Fibroblast of lung (primary cell): ENCODE measurements around the gene ABL2. TPM values are rescaled to one million over a fixed set of nuclear protein-coding genes. Genes with fewer than 3 reads are reported as not detected.

Experiments
- DNase-seq, 2 donors: peaks; one replicate each; pipeline versions ENCODE4 v3.0.0 to v3.0.0-alpha.2; 2010; ENCODE audit warnings: low read depth in 2 of 2
- H2AFZ ChIP-seq: 2 replicates; pipeline ENCODE4 v1.5.1; 2012; ENCODE audit warnings: low read length, control low read depth, inconsistent platforms
- H3K27ac ChIP-seq: 2 replicates; pipeline ENCODE4 v1.5.1; 2011; ENCODE audit warnings: low read length, control low read depth; ENCODE audit not compliant: insufficient read depth
- H3K27me3 ChIP-seq: 2 replicates; pipeline ENCODE4 v1.5.1; 2011; ENCODE audit warnings: mild to moderate bottlenecking, low read length; ENCODE audit not compliant: control insufficient read depth, insufficient read depth
- H3K36me3 ChIP-seq: 2 replicates; pipeline ENCODE4 v1.5.1; 2011; ENCODE audit warnings: low read length; ENCODE audit not compliant: control insufficient read depth, insufficient read depth
- H3K4me1 ChIP-seq: 2 replicates; pipeline ENCODE4 v1.5.1; 2011; ENCODE audit warnings: low read length; ENCODE audit not compliant: control insufficient read depth, insufficient read depth; ENCODE audit errors: extremely low read depth
- H3K4me2 ChIP-seq: 2 replicates; pipeline ENCODE4 v1.5.1; 2011; ENCODE audit warnings: low read length, control low read depth; ENCODE audit not compliant: insufficient read depth; ENCODE audit errors: extremely low read depth
- H3K4me3 ChIP-seq, 4 experiments: fragments of 200-600 bp in 1 of 4; sonication (generic) in 1 of 4; replicated peaks in 1 of 4; 2 replicates each; pipeline ENCODE4 v1.5.1; 2011 to 2016; ENCODE audit warnings: low read length in 4 of 4, low read depth in 3 of 4, mild to moderate bottlenecking in 3 of 4, control low read depth in 2 of 4, inconsistent platforms in 1 of 4, mixed read lengths in 1 of 4; ENCODE audit not compliant: insufficient read depth in 1 of 4; ENCODE audit errors: control extremely low read depth in 1 of 4
- H3K79me2 ChIP-seq: 2 replicates; pipeline ENCODE4 v1.5.1; 2012; ENCODE audit warnings: mild to moderate bottlenecking, low read length, inconsistent platforms; ENCODE audit not compliant: control insufficient read depth, insufficient read depth
- H3K9ac ChIP-seq: 2 replicates; pipeline ENCODE4 v1.5.1; 2011; ENCODE audit warnings: mild to moderate bottlenecking, low read length, control low read depth; ENCODE audit not compliant: insufficient read depth
- H3K9me3 ChIP-seq: 2 replicates; pipeline ENCODE4 v1.5.1; 2012; ENCODE audit warnings: low read depth, low read length; ENCODE audit not compliant: control insufficient read depth, insufficient read depth
- H4K20me1 ChIP-seq: 2 replicates; pipeline ENCODE4 v1.5.1; 2011; ENCODE audit warnings: low read length; ENCODE audit not compliant: control insufficient read depth, insufficient read depth; ENCODE audit errors: extremely low read depth
- EZH2 ChIP-seq: IDR thresholded peaks from 2 replicates; pipeline ENCODE4 v1.5.1; 2012; ENCODE audit warnings: low read length, control low read depth, mild to moderate bottlenecking; ENCODE audit errors: missing control alignments
- polyA plus RNA-seq, 2 donors: library from polyadenylated mRNA; depleted of rRNA in 1 of 2; stranded (reverse) in 1 of 2; unstranded in 1 of 2; fragments of >200 nt; gene quantifications; 2 replicates each; pipeline ENCODE4 v1.2.1, GENCODE V29; 2011 to 2012; ENCODE audit warnings: missing spikeins in 1 of 2
- total RNA-seq: library from RNA; depleted of rRNA; stranded (reverse); fragments of >200 nt; gene quantifications from 2 replicates; pipeline ENCODE4 v1.2.1, GENCODE V29; 2014
- TF ChIP-seq, protein P1 (sequence below), 2 donors: IDR thresholded peaks in 1 of 2; conservative IDR thresholded peaks in 1 of 2; 1 replicate in 1 of 2; 2 replicates in 1 of 2; pipeline ENCODE4 v1.5.1; 2011 to 2012; ENCODE audit warnings: low read length in 2 of 2, control low read depth in 1 of 2, inconsistent platforms in 1 of 2, low read depth in 1 of 2, mild to moderate bottlenecking in 1 of 2

The ABL2 gene
- total and polyA plus RNA-seq, 2 donors (not counting 1 experiment from before 2014, with no cell fraction given), result 36.1 to 85.4 TPM

DNA sequence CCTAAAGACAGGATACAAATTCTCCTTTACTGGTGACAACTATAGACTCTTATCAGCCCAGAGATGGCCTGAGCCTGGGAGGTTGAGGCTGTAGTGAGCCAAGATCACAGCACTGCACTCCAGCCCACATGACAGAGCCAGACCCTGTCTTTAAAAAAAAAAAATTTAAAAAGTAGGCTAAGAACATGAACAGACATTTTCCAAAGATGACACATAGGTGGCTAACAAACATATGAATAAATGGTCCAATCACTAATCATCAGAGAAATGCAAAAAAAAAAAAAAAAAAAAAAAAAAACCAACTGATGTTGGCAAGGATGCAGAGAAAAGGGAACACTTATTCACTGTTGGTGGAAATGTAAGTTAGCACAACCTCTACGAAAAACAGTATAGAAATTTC is 82.6 kb downstream of the ABL2 start:
- peak overlapping the region; percentile 48 for H3K27ac ChIP-seq
- peaks cover 15% of the 10 kb centered on the region for H3K79me2 ChIP-seq
- no peaks in the 10 kb centered on the region for H3K9me3 ChIP-seq
- H4K20me1 ChIP-seq, result no peaks in the 10 kb centered on the region
- TF ChIP-seq, protein P1, sequence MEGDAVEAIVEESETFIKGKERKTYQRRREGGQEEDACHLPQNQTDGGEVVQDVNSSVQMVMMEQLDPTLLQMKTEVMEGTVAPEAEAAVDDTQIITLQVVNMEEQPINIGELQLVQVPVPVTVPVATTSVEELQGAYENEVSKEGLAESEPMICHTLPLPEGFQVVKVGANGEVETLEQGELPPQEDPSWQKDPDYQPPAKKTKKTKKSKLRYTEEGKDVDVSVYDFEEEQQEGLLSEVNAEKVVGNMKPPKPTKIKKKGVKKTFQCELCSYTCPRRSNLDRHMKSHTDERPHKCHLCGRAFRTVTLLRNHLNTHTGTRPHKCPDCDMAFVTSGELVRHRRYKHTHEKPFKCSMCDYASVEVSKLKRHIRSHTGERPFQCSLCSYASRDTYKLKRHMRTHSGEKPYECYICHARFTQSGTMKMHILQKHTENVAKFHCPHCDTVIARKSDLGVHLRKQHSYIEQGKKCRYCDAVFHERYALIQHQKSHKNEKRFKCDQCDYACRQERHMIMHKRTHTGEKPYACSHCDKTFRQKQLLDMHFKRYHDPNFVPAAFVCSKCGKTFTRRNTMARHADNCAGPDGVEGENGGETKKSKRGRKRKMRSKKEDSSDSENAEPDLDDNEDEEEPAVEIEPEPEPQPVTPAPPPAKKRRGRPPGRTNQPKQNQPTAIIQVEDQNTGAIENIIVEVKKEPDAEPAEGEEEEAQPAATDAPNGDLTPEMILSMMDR (conservative IDR thresholded peaks at IDR 0.05 in 1 of 2, IDR thresholded peaks at IDR 0.05 in 1 of 2; ENCODE audit: low read depth in 1 of 2, low read length in 2 of 2), result no peak
- no peak for TF ChIP-seq EZH2
- H2AFZ ChIP-seq, result no peak overlapping the region
- peak in 1 of 2 donors; percentile 62 for DNase-seq
- H3K27me3 ChIP-seq, result no peaks in the 10 kb centered on the region
- peaks cover 5% of the 10 kb centered on the region for H3K4me1 ChIP-seq
- no peak overlapping the region for H3K4me3 ChIP-seq
- H3K4me2 ChIP-seq, result no peak overlapping the region
- H3K9ac ChIP-seq, result no peak overlapping the region
- H3K36me3 ChIP-seq, result no peaks in the 10 kb centered on the region

DNA sequence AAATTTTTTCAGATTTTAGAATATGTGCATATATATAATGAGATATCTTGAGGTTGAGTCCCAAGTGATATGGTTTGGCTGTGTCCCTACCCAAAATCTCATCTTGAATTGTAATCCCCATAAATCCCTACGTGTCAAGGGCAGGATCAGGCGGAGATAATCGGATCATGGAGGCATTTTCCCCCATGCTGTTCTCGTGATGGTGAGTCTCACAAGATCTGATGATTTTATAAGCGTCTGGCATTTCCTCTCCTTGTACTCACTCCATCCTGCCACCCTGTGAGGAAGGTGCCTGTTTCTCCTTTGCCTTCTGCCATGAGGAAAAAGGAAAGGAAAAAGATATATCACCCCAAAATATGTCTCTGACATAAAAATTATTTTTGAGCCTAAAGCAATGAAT is 83.0 kb downstream of the ABL2 start:
- no peak for DNase-seq
- Histone ChIP-seq H2AFZ (no peak overlapping the region), H3K36me3 (no peaks in the 10 kb centered on the region), H3K27me3 (no peaks in the 10 kb centered on the region), H3K4me3 (no peak overlapping the region), H3K27ac (peak overlapping the region; percentile 48), H3K9me3 (no peaks in the 10 kb centered on the region), H3K4me2 (no peak overlapping the region), H3K4me1 (peaks cover 5% of the 10 kb centered on the region), H4K20me1 (no peaks in the 10 kb centered on the region), H3K79me2 (peaks cover 20% of the 10 kb centered on the region), H3K9ac (no peak overlapping the region)
- TF ChIP-seq, protein P1 (conservative IDR thresholded peaks at IDR 0.05 in 1 of 2, IDR thresholded peaks at IDR 0.05 in 1 of 2; ENCODE audit: low read depth in 1 of 2, low read length in 2 of 2), result no peak
- no peak for TF ChIP-seq EZH2

DNA sequence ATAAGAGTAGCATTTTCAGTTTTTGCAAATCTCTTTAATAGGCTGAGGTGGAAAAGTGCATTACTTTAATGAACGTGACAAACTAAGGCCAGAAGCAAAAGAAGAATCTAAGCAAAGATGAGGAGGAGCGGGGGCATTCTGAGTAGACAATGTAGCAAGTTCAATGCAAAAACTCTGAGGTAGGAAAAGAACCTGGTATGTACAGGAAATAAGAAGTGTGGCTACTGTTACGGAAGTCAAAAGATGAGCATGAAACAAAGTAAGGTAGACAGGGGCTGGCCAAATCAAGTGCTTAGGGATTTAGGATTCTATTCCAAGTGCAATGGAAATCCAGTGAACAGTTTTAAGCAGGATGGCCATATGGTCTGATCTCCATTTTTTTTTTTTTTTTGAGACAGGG is 84.0 kb downstream of the ABL2 start:
- Histone ChIP-seq H3K79me2 (peaks cover 29% of the 10 kb centered on the region), H3K27ac (no peak overlapping the region), H4K20me1 (no peaks in the 10 kb centered on the region), H2AFZ (no peak overlapping the region), H3K9me3 (no peaks in the 10 kb centered on the region), H3K4me3 (no peak overlapping the region), H3K9ac (no peak overlapping the region), H3K4me2 (no peak overlapping the region), H3K36me3 (no peaks in the 10 kb centered on the region), H3K27me3 (no peaks in the 10 kb centered on the region), H3K4me1 (peaks cover 5% of the 10 kb centered on the region)
- no peak for DNase-seq
- TF ChIP-seq EZH2, result no peak
- TF ChIP-seq, protein P1 (conservative IDR thresholded peaks at IDR 0.05 in 1 of 2, IDR thresholded peaks at IDR 0.05 in 1 of 2; ENCODE audit: low read depth in 1 of 2, low read length in 2 of 2), result no peak
